Cardiac muscle cell (in vitro differentiated cells and primary cell): ENCODE results near the gene MKRN1. TPM values are rescaled to one million over a fixed set of nuclear protein-coding genes. Genes with fewer than 3 reads are reported as not detected.
A peak's percentile ranks its signal among the peaks of the same experiment; 100 is the strongest.

ENCODE experiments used
- DNase-seq, 2 donors: peaks; one replicate each; pipeline versions ENCODE4 v3.0.0 to v3.0.0-alpha.2; 2010 to 2017; ENCODE audit warnings: low read depth in 1 of 2, low spot score in 1 of 2
- H3K27ac ChIP-seq: fragments of 200-600 bp; sonication (generic); 2 replicates; pipeline ENCODE4 v1.5.1; 2016
- H3K27me3 ChIP-seq: fragments of 200-600 bp; sonication (generic); 2 replicates; pipeline ENCODE4 v1.6.0; 2016; ENCODE audit warnings: control low read depth
- H3K36me3 ChIP-seq: fragments of 200-600 bp; sonication (generic); 2 replicates; pipeline ENCODE4 v1.5.1; 2016; ENCODE audit warnings: control low read depth
- H3K4me1 ChIP-seq: fragments of 200-600 bp; sonication (generic); 2 replicates; pipeline ENCODE4 v1.8.1; 2017; ENCODE audit warnings: low read depth, mild to moderate bottlenecking, mixed run types
- H3K4me3 ChIP-seq: fragments of 200-600 bp; sonication (generic); 2 replicates; pipeline ENCODE4 v1.5.1; 2016; ENCODE audit warnings: mild to moderate bottlenecking
- H3K9me3 ChIP-seq: fragments of 200-600 bp; sonication (generic); 2 replicates; pipeline ENCODE4 v1.5.1; 2017; ENCODE audit warnings: low read depth, mild to moderate bottlenecking, control low read depth
- CTCF ChIP-seq: IDR thresholded peaks from 2 replicates; pipeline ENCODE4 v1.5.1; 2012; ENCODE audit warnings: low read depth, mild to moderate bottlenecking, low read length
- polyA plus RNA-seq: library from polyadenylated mRNA; unstranded; fragments of >200 nt; fragmentation: Nextera tagmentation; extraction: Ambion mirVana; gene quantifications from 2 replicates; pipeline ENCODE4 v1.2.1, GENCODE V29; 2016
- total RNA-seq: library from RNA; depleted of rRNA; stranded (reverse); fragments of >200 nt; gene quantifications from 2 replicates; pipeline ENCODE4 v1.2.3, GENCODE V29; 2016

Gene MKRN1
- total and polyA plus RNA-seq, 2 experiments from 2014 or later: 156 to 247 TPM

GRCh38 chr7:140489026-140489359 lies 9.7 kb upstream of the MKRN1 start:
- Histone ChIP-seq H3K9me3 (no peaks in the 10 kb centered on the region), H3K27ac (no peak overlapping the region), H3K27me3 (no peaks in the 10 kb centered on the region), H3K36me3 (no peaks in the 10 kb centered on the region), H3K4me3 (no peak overlapping the region), H3K4me1 (no peaks in the 10 kb centered on the region)
- DNase-seq: no peak
- no peak for TF ChIP-seq CTCF

DNA sequence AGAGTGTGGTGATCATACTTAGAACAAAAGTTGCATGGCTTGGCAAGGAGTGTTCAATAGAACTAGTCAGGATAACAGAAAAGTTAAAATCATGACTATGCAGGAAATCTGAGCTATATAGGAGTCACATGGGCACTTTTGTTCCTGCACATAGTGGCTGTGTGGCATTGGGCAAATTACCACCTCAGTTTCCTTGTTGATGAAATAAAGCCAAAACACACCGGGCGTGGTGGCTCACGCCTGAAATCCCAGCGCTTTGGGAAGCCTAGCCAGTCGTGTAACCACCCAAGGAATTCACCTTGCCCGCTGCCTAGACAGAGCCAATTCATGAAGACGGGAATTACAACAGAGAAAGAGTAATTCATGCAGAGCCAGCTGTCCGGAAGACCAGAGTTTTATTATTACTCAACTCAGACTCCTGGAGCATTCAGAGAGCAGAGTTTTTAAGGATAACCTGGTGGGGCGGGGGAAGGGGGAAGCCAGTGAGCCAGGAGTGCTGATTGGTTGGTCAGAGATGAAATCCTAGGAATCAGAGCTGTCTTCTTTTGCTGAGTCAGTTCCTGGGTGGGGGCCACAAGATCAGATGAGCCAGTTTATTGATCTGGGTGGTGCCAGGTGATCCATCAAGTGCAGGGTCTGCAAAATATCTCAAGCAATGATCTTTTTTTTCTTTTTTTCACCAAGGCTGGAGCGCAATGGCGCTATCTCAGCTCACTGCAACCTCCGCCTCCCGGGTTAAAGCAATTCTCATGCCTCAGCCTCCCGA lies 6.4 kb upstream of the MKRN1 start:
- DNase-seq: peak in 1 of 2 donors; percentile 4
- Histone ChIP-seq H3K27me3 (no peaks in the 10 kb centered on the region), H3K9me3 (no peaks in the 10 kb centered on the region), H3K27ac (no peak overlapping the region), H3K4me1 (no peaks in the 10 kb centered on the region), H3K4me3 (no peak overlapping the region), H3K36me3 (no peaks in the 10 kb centered on the region)
- TF ChIP-seq CTCF: no peak

DNA sequence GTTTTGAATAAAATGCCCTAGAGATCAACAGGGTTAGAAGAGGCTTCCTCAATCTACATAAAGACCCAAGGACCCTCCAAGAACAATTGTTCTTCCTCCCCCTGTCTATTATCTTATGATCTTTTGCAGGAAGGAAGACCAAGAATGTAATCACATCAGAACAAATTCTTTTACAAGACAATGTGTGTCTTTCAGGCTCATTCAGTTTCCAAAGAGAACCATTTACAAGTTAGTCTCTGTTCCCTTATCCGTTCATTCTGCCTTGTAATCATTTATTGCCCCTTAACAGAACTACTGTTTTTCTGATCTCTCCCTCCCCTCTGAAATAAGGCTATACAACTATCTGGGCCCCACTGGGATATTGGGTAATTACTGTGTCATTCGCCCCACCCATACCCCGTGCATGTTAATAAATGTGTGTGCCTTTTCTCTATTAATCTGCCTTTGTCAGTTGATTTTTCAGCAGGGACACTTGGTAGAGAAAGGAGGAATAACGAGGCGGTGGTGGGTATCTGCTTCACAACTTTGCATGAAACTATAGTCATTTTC lies 5.7 kb upstream of the MKRN1 start:
- Histone ChIP-seq H3K27ac (no peak overlapping the region), H3K9me3 (no peaks in the 10 kb centered on the region), H3K4me3 (no peak overlapping the region), H3K27me3 (no peaks in the 10 kb centered on the region), H3K4me1 (no peaks in the 10 kb centered on the region), H3K36me3 (no peaks in the 10 kb centered on the region)
- TF ChIP-seq CTCF: no peak
- DNase-seq: no peak

DNA sequence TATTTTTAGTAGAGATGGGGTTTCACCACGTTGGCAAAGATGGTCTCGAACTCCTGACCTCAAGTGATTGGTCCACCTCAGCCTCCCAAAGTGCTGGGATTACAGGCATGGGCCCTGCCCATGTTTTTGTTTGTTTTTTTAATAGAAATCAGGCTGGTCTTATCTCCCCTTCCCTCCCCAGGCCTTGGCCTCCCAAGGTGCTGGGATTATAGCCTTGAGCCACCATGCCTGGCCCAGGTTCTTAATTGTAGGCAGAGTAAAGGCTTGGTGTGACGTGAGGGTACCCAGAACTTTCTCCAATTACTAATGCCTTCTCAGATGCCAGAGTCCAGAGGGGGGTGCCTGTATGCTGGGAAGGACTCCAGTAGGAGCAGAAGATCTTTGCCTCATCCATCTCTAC lies 5.2 kb upstream of the MKRN1 start:
- no peak for TF ChIP-seq CTCF
- no peaks in the 10 kb centered on the region for H3K9me3 ChIP-seq
- H3K27ac ChIP-seq: no peak overlapping the region
- H3K4me1 ChIP-seq: no peaks in the 10 kb centered on the region
- no peaks in the 10 kb centered on the region for H3K36me3 ChIP-seq
- H3K27me3 ChIP-seq: no peaks in the 10 kb centered on the region
- no peak for DNase-seq
- no peak overlapping the region for H3K4me3 ChIP-seq

- no peaks in the 10 kb centered on the region for H3K9me3 ChIP-seq
- H3K36me3 ChIP-seq: no peaks in the 10 kb centered on the region
- no peak for TF ChIP-seq CTCF
- DNase-seq: no peak
- H3K4me1 ChIP-seq: peaks cover 13% of the 10 kb centered on the region
- peak overlapping the region; percentile 65 for H3K27ac ChIP-seq
- no peaks in the 10 kb centered on the region for H3K27me3 ChIP-seq
- peak overlapping the region; percentile 90 for H3K4me3 ChIP-seq
Observed at GRCh38 chr7:140479739-140480084, 407 bp upstream of the MKRN1 start.
